Trophoblast cell (in vitro differentiated cells and primary cell): ENCODE measurements around the gene FAM110A.
A peak's percentile ranks its signal among the peaks of the same experiment; 100 is the strongest.

ENCODE experiments used
- DNase-seq, 2 donors: peaks; one replicate each; pipeline ENCODE4 v3.0.0-alpha.2; 2016
- H2AFZ ChIP-seq: 2 replicates; pipeline ENCODE4 v1.6.1; 2013; ENCODE audit warnings: low read length, moderate library complexity, mild to moderate bottlenecking; ENCODE audit not compliant: insufficient read depth, poor library complexity
- H2AK5ac ChIP-seq: 2 replicates; pipeline ENCODE4 v1.6.1; 2013; ENCODE audit warnings: mild to moderate bottlenecking, low read length
- H2BK120ac ChIP-seq: 2 replicates; pipeline ENCODE4 v1.6.1; 2013; ENCODE audit warnings: low read length, mild to moderate bottlenecking, moderate library complexity; ENCODE audit not compliant: insufficient read depth, poor library complexity
- H2BK12ac ChIP-seq: 2 replicates; pipeline ENCODE4 v1.6.1; 2013; ENCODE audit warnings: mild to moderate bottlenecking, low read length, moderate library complexity
- H2BK5ac ChIP-seq: 2 replicates; pipeline ENCODE4 v1.6.1; 2013; ENCODE audit warnings: low read length, low read depth, moderate library complexity, mild to moderate bottlenecking; ENCODE audit not compliant: poor library complexity
- H3K14ac ChIP-seq: 2 replicates; pipeline ENCODE4 v1.6.1; 2013; ENCODE audit warnings: mild to moderate bottlenecking, low read length
- H3K18ac ChIP-seq: 2 replicates; pipeline ENCODE4 v1.6.1; 2013; ENCODE audit warnings: mild to moderate bottlenecking, low read length
- H3K23ac ChIP-seq: 2 replicates; pipeline ENCODE4 v1.6.1; 2013; ENCODE audit warnings: low read length
- H3K27ac ChIP-seq: 2 replicates; pipeline ENCODE4 v1.5.1; 2013; ENCODE audit warnings: low read depth, mild to moderate bottlenecking, inconsistent platforms, low read length, moderate library complexity
- H3K27me3 ChIP-seq: 2 replicates; pipeline ENCODE4 v1.6.1; 2013; ENCODE audit warnings: inconsistent platforms, mild to moderate bottlenecking, low read length, moderate library complexity; ENCODE audit not compliant: insufficient read depth
- H3K36me3 ChIP-seq, 2 experiments: 1 replicate in 1 of 2; 2 replicates in 1 of 2; pipeline ENCODE4 v1.6.1; 2013; ENCODE audit warnings: low read length in 2 of 2, mild to moderate bottlenecking in 2 of 2, moderate library complexity in 1 of 2; ENCODE audit not compliant: insufficient read depth in 2 of 2, control insufficient read depth in 1 of 2
- H3K4ac ChIP-seq: 2 replicates; pipeline ENCODE4 v1.6.1; 2013; ENCODE audit warnings: low read depth, mild to moderate bottlenecking, low read length, moderate library complexity
- H3K4me1 ChIP-seq, 2 experiments: 1 replicate in 1 of 2; 2 replicates in 1 of 2; pipeline ENCODE4 v1.6.1; 2013; ENCODE audit warnings: low read length in 2 of 2, mild to moderate bottlenecking in 2 of 2, moderate library complexity in 1 of 2; ENCODE audit not compliant: insufficient read depth in 2 of 2, control insufficient read depth in 1 of 2
- H3K4me2 ChIP-seq: 2 replicates; pipeline ENCODE4 v1.6.1; 2013; ENCODE audit warnings: inconsistent platforms, mild to moderate bottlenecking, low read length, moderate library complexity
- H3K4me3 ChIP-seq: 2 replicates; pipeline ENCODE4 v1.5.1; 2013; ENCODE audit warnings: mild to moderate bottlenecking, low read depth, low read length, inconsistent platforms
- H3K79me1 ChIP-seq: one replicate; pipeline ENCODE4 v1.6.1; 2013; ENCODE audit warnings: low read length
- H3K79me2 ChIP-seq: 2 replicates; pipeline ENCODE4 v1.6.1; 2013; ENCODE audit warnings: low read length, mild to moderate bottlenecking; ENCODE audit not compliant: control insufficient read depth, insufficient read depth, poor library complexity
- H3K9ac ChIP-seq: 2 replicates; pipeline ENCODE4 v1.6.1; 2013; ENCODE audit warnings: mild to moderate bottlenecking, low read length
- H3K9me3 ChIP-seq: 2 replicates; pipeline ENCODE4 v1.6.1; 2013; ENCODE audit warnings: low read depth, mild to moderate bottlenecking, control low read depth, inconsistent platforms, low read length; ENCODE audit not compliant: insufficient read depth
- H4K12ac ChIP-seq: 2 replicates; pipeline ENCODE4 v1.6.1; 2013; ENCODE audit warnings: low read depth, mild to moderate bottlenecking, low read length, moderate library complexity
- H4K8ac ChIP-seq: 2 replicates; pipeline ENCODE4 v1.6.1; 2013; ENCODE audit warnings: low read depth, mild to moderate bottlenecking, low read length, moderate library complexity
- H4K91ac ChIP-seq: one replicate; pipeline ENCODE4 v1.6.1; 2013; ENCODE audit warnings: low read depth, mild to moderate bottlenecking, low read length, moderate library complexity
- WGBS: extraction: QIAGEN DNeasy Blood & Tissue Kit; methylation state at CpG from one replicate; pipeline ENCODE4 v1.1.7; 2013; ENCODE audit warnings: missing lambda C conversion rate; ENCODE audit not compliant: insufficient read length, insufficient coverage; ENCODE audit errors: extremely low coverage; 5-methylcytosine and 5-hydroxymethylcytosine counted together

Gene FAM110A

GRCh38 chr20:830011-830521 lies 3.4 kb upstream of the FAM110A start:
- no peak overlapping the region for H2AK5ac ChIP-seq
- no peak overlapping the region for H3K4me2 ChIP-seq
- no peak overlapping the region for H2BK12ac ChIP-seq
- no peak overlapping the region for H3K4me3 ChIP-seq
- H2AFZ ChIP-seq: no peak overlapping the region
- H3K79me2 ChIP-seq: peaks cover 7% of the 10 kb centered on the region
- no peak overlapping the region for H3K4ac ChIP-seq
- peaks cover 7% of the 10 kb centered on the region in 2 experiments for H3K4me1 ChIP-seq
- no peak overlapping the region for H4K91ac ChIP-seq
- no peak overlapping the region for H2BK5ac ChIP-seq
- no peak overlapping the region for H3K23ac ChIP-seq
- H4K8ac ChIP-seq: no peak overlapping the region
- H3K18ac ChIP-seq: no peak overlapping the region
- no peak overlapping the region for H3K9ac ChIP-seq
- no peak overlapping the region for H3K27ac ChIP-seq
- peak; percentile 83 to 96 for DNase-seq
- WGBS: no CpG with 5 or more reads among the region's 8 CpGs
- no peak overlapping the region for H4K12ac ChIP-seq
- H3K36me3 ChIP-seq: no peaks in the 10 kb centered on the region
- no peaks in the 10 kb centered on the region for H3K9me3 ChIP-seq
- no peak overlapping the region for H2BK120ac ChIP-seq
- H3K27me3 ChIP-seq: no peaks in the 10 kb centered on the region
- H3K14ac ChIP-seq: no peak overlapping the region
- peaks cover 7% of the 10 kb centered on the region for H3K79me1 ChIP-seq

GRCh38 chr20:831251-831650 lies 2.3 kb upstream of the FAM110A start:
- peak in 1 of 2 donors; percentile 73 for DNase-seq
- Histone ChIP-seq H3K9me3 (no peaks in the 10 kb centered on the region), H3K36me3 (no peaks in the 10 kb centered on the region), H3K4me2 (no peak overlapping the region), H2AK5ac (no peak overlapping the region), H3K4ac (no peak overlapping the region), H3K4me1 (peaks cover 7% of the 10 kb centered on the region in 2 experiments), H3K27ac (no peak overlapping the region), H3K18ac (no peak overlapping the region), H4K8ac (no peak overlapping the region), H3K23ac (no peak overlapping the region), H3K9ac (no peak overlapping the region), H2AFZ (no peak overlapping the region), H2BK12ac (no peak overlapping the region), H2BK5ac (no peak overlapping the region), H4K91ac (no peak overlapping the region), H3K4me3 (no peak overlapping the region), H3K79me2 (peaks cover 7% of the 10 kb centered on the region), H3K27me3 (no peaks in the 10 kb centered on the region), H4K12ac (no peak overlapping the region), H3K79me1 (peaks cover 7% of the 10 kb centered on the region), H2BK120ac (no peak overlapping the region), H3K14ac (no peak overlapping the region)
- no CpG with 5 or more reads among the region's 3 CpGs for WGBS

GRCh38 chr20:831956-832355 lies 1.6 kb upstream of the FAM110A start:
- H2AFZ ChIP-seq: no peak overlapping the region
- H3K27me3 ChIP-seq: no peaks in the 10 kb centered on the region
- H4K8ac ChIP-seq: no peak overlapping the region
- no peak overlapping the region for H3K18ac ChIP-seq
- no peaks in the 10 kb centered on the region for H3K36me3 ChIP-seq
- peaks cover 5 to 7% of the 10 kb centered on the region in 2 experiments for H3K4me1 ChIP-seq
- H2AK5ac ChIP-seq: no peak overlapping the region
- peaks cover 7% of the 10 kb centered on the region for H3K79me2 ChIP-seq
- H3K14ac ChIP-seq: no peak overlapping the region
- no peak overlapping the region for H4K12ac ChIP-seq
- no peak overlapping the region for H3K27ac ChIP-seq
- no peak overlapping the region for H3K9ac ChIP-seq
- peak; percentile 97 to 99 for DNase-seq
- WGBS: no CpG with 5 or more reads among the region's 3 CpGs
- H4K91ac ChIP-seq: no peak overlapping the region
- no peak overlapping the region for H2BK5ac ChIP-seq
- H3K9me3 ChIP-seq: no peaks in the 10 kb centered on the region
- no peak overlapping the region for H3K4ac ChIP-seq
- no peak overlapping the region for H3K4me2 ChIP-seq
- H3K23ac ChIP-seq: no peak overlapping the region
- no peak overlapping the region for H3K4me3 ChIP-seq
- H2BK12ac ChIP-seq: no peak overlapping the region
- peaks cover 7% of the 10 kb centered on the region for H3K79me1 ChIP-seq
- H2BK120ac ChIP-seq: no peak overlapping the region

- H3K23ac ChIP-seq: no peak overlapping the region
- no peaks in the 10 kb centered on the region for H3K9me3 ChIP-seq
- H4K91ac ChIP-seq: no peak overlapping the region
- no peak overlapping the region for H2BK120ac ChIP-seq
- no peak overlapping the region for H3K27ac ChIP-seq
- H4K8ac ChIP-seq: peak overlapping the region; percentile 78
- H3K79me1 ChIP-seq: peaks cover 7% of the 10 kb centered on the region
- no peaks in the 10 kb centered on the region for H3K36me3 ChIP-seq
- DNase-seq: peak in 1 of 2 donors; percentile 74
- no peaks in the 10 kb centered on the region for H3K27me3 ChIP-seq
- H3K4me2 ChIP-seq: peak overlapping the region; percentile 7
- H3K79me2 ChIP-seq: peaks cover 7% of the 10 kb centered on the region
- no peak overlapping the region for H3K4me3 ChIP-seq
- H2BK5ac ChIP-seq: no peak overlapping the region
- peak overlapping the region; percentile 93 for H2AFZ ChIP-seq
- no peak overlapping the region for H4K12ac ChIP-seq
- no CpG with 5 or more reads among the region's 4 CpGs for WGBS
- peaks cover 5 to 7% of the 10 kb centered on the region in 2 experiments for H3K4me1 ChIP-seq
- no peak overlapping the region for H2AK5ac ChIP-seq
- no peak overlapping the region for H3K14ac ChIP-seq
- no peak overlapping the region for H3K4ac ChIP-seq
- H2BK12ac ChIP-seq: no peak overlapping the region
- H3K9ac ChIP-seq: no peak overlapping the region
- H3K18ac ChIP-seq: no peak overlapping the region
Measured at GRCh38 chr20:833121-833449, 430 bp upstream of the FAM110A start.
